ENCODE results near the gene TRMT11. TPM values are rescaled to one million over a fixed set of nuclear protein-coding genes. Genes with fewer than 3 reads are reported as not detected.

TRMT11 gene
- total and polyA plus RNA-seq, 2 of the 13 experiments (the other 11 are each of a cell fraction or from before 2014, with no cell fraction given): 42.2 to 81.9 TPM

DNA sequence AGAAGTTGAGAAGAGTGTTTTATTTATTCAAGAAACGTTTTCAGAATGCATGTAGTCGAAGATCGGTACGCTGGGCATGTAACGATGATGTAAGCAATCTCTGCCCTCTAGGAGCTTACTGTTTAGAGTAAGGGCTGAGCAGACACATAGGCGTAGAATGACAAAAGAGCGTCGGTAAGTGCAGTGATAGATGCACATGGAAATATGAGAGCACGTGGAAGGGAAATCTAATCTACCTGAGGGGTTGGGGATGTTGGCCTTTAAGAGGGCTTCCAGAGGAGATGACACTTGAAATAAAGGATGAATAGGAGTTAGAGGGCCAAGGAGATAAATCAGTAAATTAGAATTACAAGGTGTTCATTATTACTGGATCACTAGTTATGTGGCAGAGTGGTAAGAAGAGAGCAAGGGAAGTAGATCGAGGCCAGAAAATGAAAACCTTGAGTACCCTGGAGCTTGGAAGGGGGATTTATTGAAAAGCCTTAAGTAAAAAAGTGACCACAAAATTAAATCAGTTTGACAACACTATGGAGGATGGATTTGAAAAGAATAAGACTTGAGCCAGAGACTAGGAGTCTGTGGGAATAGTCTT lies 782 bp downstream of the TRMT11 start (continued):
- TF ChIP-seq, protein P1, sequence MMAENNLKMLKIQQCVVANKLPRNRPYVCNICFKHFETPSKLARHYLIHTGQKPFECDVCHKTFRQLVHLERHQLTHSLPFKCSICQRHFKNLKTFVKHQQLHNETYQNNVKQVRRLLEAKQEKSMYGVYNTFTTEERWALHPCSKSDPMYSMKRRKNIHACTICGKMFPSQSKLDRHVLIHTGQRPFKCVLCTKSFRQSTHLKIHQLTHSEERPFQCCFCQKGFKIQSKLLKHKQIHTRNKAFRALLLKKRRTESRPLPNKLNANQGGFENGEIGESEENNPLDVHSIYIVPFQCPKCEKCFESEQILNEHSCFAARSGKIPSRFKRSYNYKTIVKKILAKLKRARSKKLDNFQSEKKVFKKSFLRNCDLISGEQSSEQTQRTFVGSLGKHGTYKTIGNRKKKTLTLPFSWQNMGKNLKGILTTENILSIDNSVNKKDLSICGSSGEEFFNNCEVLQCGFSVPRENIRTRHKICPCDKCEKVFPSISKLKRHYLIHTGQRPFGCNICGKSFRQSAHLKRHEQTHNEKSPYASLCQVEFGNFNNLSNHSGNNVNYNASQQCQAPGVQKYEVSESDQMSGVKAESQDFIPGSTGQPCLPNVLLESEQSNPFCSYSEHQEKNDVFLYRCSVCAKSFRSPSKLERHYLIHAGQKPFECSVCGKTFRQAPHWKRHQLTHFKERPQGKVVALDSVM (CRISPR knock-in tag; IDR thresholded peaks at IDR 0.05): 0 out of 2 replicates have a peak, but pooled peaks have one; percentile 5
- TF ChIP-seq ZNF326 (CRISPR knock-in tag; IDR thresholded peaks at IDR 0.05; ENCODE audit: borderline replicate concordance) (no peak), MAFF (IDR thresholded peaks at IDR 0.05; ENCODE audit: low read depth, low read length) (peak; percentile 49; the same call in 1 of the 2 replicates), ZSCAN12 (CRISPR knock-in tag; IDR thresholded peaks at IDR 0.05) (0 out of 2 replicates have a peak, but pooled peaks have one; percentile 44), MAFK (conservative IDR thresholded peaks at IDR 0.05 in 1 of 2, IDR thresholded peaks at IDR 0.05 in 1 of 2; ENCODE audit: low read length in 2 of 2) (peak; percentile 22 to 44; a peak in 2 of 4 replicates), KDM2A (CRISPR knock-in tag; IDR thresholded peaks at IDR 0.05; ENCODE audit: borderline replicate concordance, low read depth) (no peak), GATAD2A (CRISPR knock-in tag; IDR thresholded peaks at IDR 0.05) (0 out of 2 replicates have a peak, but pooled peaks have one; percentile 6), ZNF782 (CRISPR knock-in tag; IDR thresholded peaks at IDR 0.05; ENCODE audit: borderline replicate concordance) (no peak), CC2D1A (CRISPR knock-in tag; IDR thresholded peaks at IDR 0.05) (0 out of 2 replicates have a peak, but pooled peaks have one; percentile 28), CEBPG (CRISPR knock-in tag; IDR thresholded peaks at IDR 0.05) (peak; percentile 51), ZBTB3 (CRISPR knock-in tag; IDR thresholded peaks at IDR 0.05; ENCODE audit: borderline replicate concordance, low read depth) (no peak; the same call in 1 of the 2 replicates), SATB2 (CRISPR knock-in tag; IDR thresholded peaks at IDR 0.05) (0 out of 2 replicates have a peak, but pooled peaks have one; percentile 41), BRCA1 (CRISPR knock-in tag; IDR thresholded peaks at IDR 0.05) (peak; percentile 53; the same call in 1 of the 2 replicates)
- TF ChIP-seq, protein P2, sequence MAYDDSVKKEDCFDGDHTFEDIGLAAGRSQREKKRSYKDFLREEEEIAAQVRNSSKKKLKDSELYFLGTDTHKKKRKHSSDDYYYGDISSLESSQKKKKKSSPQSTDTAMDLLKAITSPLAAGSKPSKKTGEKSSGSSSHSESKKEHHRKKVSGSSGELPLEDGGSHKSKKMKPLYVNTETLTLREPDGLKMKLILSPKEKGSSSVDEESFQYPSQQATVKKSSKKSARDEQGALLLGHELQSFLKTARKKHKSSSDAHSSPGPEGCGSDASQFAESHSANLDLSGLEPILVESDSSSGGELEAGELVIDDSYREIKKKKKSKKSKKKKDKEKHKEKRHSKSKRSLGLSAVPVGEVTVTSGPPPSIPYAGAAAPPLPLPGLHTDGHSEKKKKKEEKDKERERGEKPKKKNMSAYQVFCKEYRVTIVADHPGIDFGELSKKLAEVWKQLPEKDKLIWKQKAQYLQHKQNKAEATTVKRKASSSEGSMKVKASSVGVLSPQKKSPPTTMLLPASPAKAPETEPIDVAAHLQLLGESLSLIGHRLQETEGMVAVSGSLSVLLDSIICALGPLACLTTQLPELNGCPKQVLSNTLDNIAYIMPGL (CRISPR knock-in tag; IDR thresholded peaks at IDR 0.05; ENCODE audit: borderline replicate concordance in 1 of 2, low read depth in 1 of 2): peak in 1 of 2 experiments; percentile 1; a peak in 2 of 4 replicates
- TF ChIP-seq, protein P3, sequence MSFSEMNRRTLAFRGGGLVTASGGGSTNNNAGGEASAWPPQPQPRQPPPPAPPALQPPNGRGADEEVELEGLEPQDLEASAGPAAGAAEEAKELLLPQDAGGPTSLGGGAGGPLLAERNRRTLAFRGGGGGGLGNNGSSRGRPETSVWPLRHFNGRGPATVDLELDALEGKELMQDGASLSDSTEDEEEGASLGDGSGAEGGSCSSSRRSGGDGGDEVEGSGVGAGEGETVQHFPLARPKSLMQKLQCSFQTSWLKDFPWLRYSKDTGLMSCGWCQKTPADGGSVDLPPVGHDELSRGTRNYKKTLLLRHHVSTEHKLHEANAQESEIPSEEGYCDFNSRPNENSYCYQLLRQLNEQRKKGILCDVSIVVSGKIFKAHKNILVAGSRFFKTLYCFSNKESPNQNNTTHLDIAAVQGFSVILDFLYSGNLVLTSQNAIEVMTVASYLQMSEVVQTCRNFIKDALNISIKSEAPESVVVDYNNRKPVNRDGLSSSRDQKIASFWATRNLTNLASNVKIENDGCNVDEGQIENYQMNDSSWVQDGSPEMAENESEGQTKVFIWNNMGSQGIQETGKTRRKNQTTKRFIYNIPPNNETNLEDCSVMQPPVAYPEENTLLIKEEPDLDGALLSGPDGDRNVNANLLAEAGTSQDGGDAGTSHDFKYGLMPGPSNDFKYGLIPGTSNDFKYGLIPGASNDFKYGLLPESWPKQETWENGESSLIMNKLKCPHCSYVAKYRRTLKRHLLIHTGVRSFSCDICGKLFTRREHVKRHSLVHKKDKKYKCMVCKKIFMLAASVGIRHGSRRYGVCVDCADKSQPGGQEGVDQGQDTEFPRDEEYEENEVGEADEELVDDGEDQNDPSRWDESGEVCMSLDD (CRISPR knock-in tag; IDR thresholded peaks at IDR 0.05; ENCODE audit: borderline replicate concordance): 0 out of 2 replicates have a peak, but pooled peaks have one; percentile 32
- TF ChIP-seq, protein P4, sequence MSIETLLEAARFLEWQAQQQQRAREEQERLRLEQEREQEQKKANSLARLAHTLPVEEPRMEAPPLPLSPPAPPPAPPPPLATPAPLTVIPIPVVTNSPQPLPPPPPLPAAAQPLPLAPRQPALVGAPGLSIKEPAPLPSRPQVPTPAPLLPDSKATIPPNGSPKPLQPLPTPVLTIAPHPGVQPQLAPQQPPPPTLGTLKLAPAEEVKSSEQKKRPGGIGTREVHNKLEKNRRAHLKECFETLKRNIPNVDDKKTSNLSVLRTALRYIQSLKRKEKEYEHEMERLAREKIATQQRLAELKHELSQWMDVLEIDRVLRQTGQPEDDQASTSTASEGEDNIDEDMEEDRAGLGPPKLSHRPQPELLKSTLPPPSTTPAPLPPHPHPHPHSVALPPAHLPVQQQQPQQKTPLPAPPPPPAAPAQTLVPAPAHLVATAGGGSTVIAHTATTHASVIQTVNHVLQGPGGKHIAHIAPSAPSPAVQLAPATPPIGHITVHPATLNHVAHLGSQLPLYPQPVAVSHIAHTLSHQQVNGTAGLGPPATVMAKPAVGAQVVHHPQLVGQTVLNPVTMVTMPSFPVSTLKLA (IDR thresholded peaks at IDR 0.05): peak; percentile 55

Measured in HepG2 (cell line).